Measurements from ENCODE around the gene LTC4S.

GRCh38 chr5:179799644-179799973 is 5.8 kb downstream of the LTC4S start:
- TF ChIP-seq CTCF (IDR thresholded peaks at IDR 0.05; ENCODE audit: insufficient read depth, low read length) (no peak), REST (IDR thresholded peaks at IDR 0.05; ENCODE audit: insufficient replicate concordance, low read depth) (no peak), POLR2AphosphoS5 (IDR thresholded peaks at IDR 0.05; ENCODE audit: low read depth) (no peak), SPI1 (IDR thresholded peaks at IDR 0.05; ENCODE audit: borderline replicate concordance, low read depth) (no peak), GABPA (IDR thresholded peaks at IDR 0.05; ENCODE audit: low read depth) (no peak)

All from HL-60 (cell line).